CD4-positive, alpha-beta T cell (primary cell): ENCODE results near the gene RNF175. TPM values are rescaled to one million over a fixed set of nuclear protein-coding genes. Genes with fewer than 3 reads are reported as not detected.
"Not testable (repeated sequence)": the region's sequence is repeated elsewhere in the genome, so short reads cannot be mapped to it uniquely, and the experiment has no call there.

Experiments used
- ATAC-seq: fragments of 200-7000 bp; cut with Tn5 transposase; one replicate; pipeline ENCODE4 v1.10.0; 2022; ENCODE audit warnings: mild to moderate bottlenecking; ENCODE audit not compliant: poor library complexity
- CTCF ChIA-PET: fragments of 350-600 bp; sonication (Branson Sonifier 250); formaldehyde crosslinking; loops from one replicate; lab custom pipeline; 2021; ENCODE audit warnings: antibody characterized with exemption, inconsistent platforms; lab: Charles Lee
- POLR2A ChIA-PET: fragments of 350-600 bp; sonication (Branson Sonifier 250); formaldehyde crosslinking; loops from one replicate; lab custom pipeline; 2021; ENCODE audit warnings: antibody characterized with exemption, inconsistent platforms; lab: Charles Lee
- DNase-seq, 14 experiments: peaks; one replicate each; pipeline ENCODE4 v3.0.0-alpha.2; 2013 to 2020; ENCODE audit warnings: mixed read lengths in 2 of 14
- H3K27ac ChIP-seq, 2 donors: one replicate each; pipeline versions ENCODE4 v1.5.1 to v1.7.0; 2013; ENCODE audit warnings: low read length in 2 of 2, low read depth in 1 of 2, mild to moderate bottlenecking in 1 of 2
- H3K27me3 ChIP-seq, 2 experiments: 1 replicate in 1 of 2; 2 replicates in 1 of 2; pipeline versions ENCODE4 v1.6.1 to v1.7.0; 2013; ENCODE audit warnings: low read length in 2 of 2, control low read depth in 1 of 2, mild to moderate bottlenecking in 1 of 2, moderate library complexity in 1 of 2; ENCODE audit not compliant: insufficient read depth in 2 of 2, control insufficient read depth in 1 of 2
- H3K36me3 ChIP-seq: one replicate; pipeline ENCODE4 v1.6.1; 2013; ENCODE audit warnings: low read length, control low read depth; ENCODE audit not compliant: insufficient read depth
- H3K4me1 ChIP-seq: one replicate; pipeline ENCODE4 v1.6.1; 2013; ENCODE audit warnings: low read length, control low read depth; ENCODE audit not compliant: insufficient read depth
- H3K4me3 ChIP-seq: one replicate; pipeline ENCODE4 v1.5.1; 2013; ENCODE audit warnings: mild to moderate bottlenecking, low read length, moderate library complexity
- H3K9me3 ChIP-seq, 2 experiments: 1 replicate in 1 of 2; 2 replicates in 1 of 2; pipeline versions ENCODE4 v1.6.1 to v1.7.0; 2013; ENCODE audit warnings: low read length in 2 of 2, mild to moderate bottlenecking in 2 of 2, control low read depth in 1 of 2, moderate library complexity in 1 of 2; ENCODE audit not compliant: control insufficient read depth in 1 of 2, insufficient read depth in 1 of 2
- H3K27ac Mint-ChIP-seq: one replicate; pipeline ENCODE4 v1.8.0; 2020; ENCODE audit warnings: mixed read lengths
- H3K27me3 Mint-ChIP-seq: one replicate; pipeline ENCODE4 v1.8.0; 2021; ENCODE audit warnings: mixed read lengths
- H3K36me3 Mint-ChIP-seq: one replicate; pipeline ENCODE4 v1.8.0; 2021; ENCODE audit warnings: low read depth, mixed read lengths
- H3K4me1 Mint-ChIP-seq: one replicate; pipeline ENCODE4 v1.8.0; 2021; ENCODE audit warnings: low read depth, mixed read lengths
- H3K4me3 Mint-ChIP-seq: one replicate; pipeline ENCODE4 v1.8.0; 2020; ENCODE audit warnings: mild to moderate bottlenecking, mixed read lengths
- H3K9me3 Mint-ChIP-seq: one replicate; pipeline ENCODE4 v1.8.0; 2020; ENCODE audit warnings: mixed read lengths
- CTCF ChIP-seq: fragments of 200-600 bp; IDR thresholded peaks from one replicate; pipeline ENCODE4 v1.8.0; 2022; ENCODE audit warnings: antibody characterized with exemption, mild to moderate bottlenecking
- intact Hi-C, 2 experiments: fragments of 100-400 bp; cut with DNase I in 1 of 2; cut with micrococcal nuclease in 1 of 2; formaldehyde crosslinking; loops; one replicate each; pipeline versions ENCODE4 v1.15.1 to v1.9.0; 2023 to 2025; cut with DNase I, micrococcal nuclease
- total RNA-seq, 174 experiments: library from RNA in 2 of 174; stranded (reverse) in 2 of 174; gene quantifications; one replicate each; pipeline ENCODE4 v1.2.3 and lab custom pipeline; 2021 to 2026

Gene RNF175
- total RNA-seq, 2 experiments from 2014 or later: 1.4 to 1.8 TPM

GRCh38 chr4:153676486-153676885, 83.3 kb downstream of the RNF175 start:
- peaks cover 13% of the 10 kb centered on the region for H3K9me3 Mint-ChIP-seq
- ChIA-PET POLR2A (no interaction called here), CTCF (no interaction called here)
- no peaks in the 10 kb centered on the region for H3K27me3 ChIP-seq
- H3K4me3 ChIP-seq: no peak overlapping the region
- H3K4me3 Mint-ChIP-seq: no peak overlapping the region
- no peaks in the 10 kb centered on the region for H3K4me1 Mint-ChIP-seq
- no peak for DNase-seq
- no peaks in the 10 kb centered on the region for H3K36me3 ChIP-seq
- H3K27me3 Mint-ChIP-seq: peaks cover 7% of the 10 kb centered on the region
- H3K27ac Mint-ChIP-seq: no peak overlapping the region
- peaks cover 5 to 29% of the 10 kb centered on the region in 2 experiments for H3K9me3 ChIP-seq
- no peak for TF ChIP-seq CTCF
- H3K4me1 ChIP-seq: no peaks in the 10 kb centered on the region
- intact Hi-C loops: no loop called here
- ATAC-seq: no peak
- H3K36me3 Mint-ChIP-seq: no peaks in the 10 kb centered on the region
- H3K27ac ChIP-seq: no peak overlapping the region

GRCh38 chr4:153669838-153670237, 90.0 kb downstream of the RNF175 start:
- intact Hi-C loops: no loop called here
- ChIA-PET POLR2A (no interaction called here), CTCF (interaction anchor here (1.1 kb wide), 1 partner anchor 51 kb away, joined by 3 read pairs; no protein-coding TSS in a partner anchor)
- ATAC-seq: no peak
- Histone ChIP-seq H3K27ac (no peak overlapping the region), H3K36me3 (no peaks in the 10 kb centered on the region), H3K4me3 (no peak overlapping the region), H3K4me1 (no peaks in the 10 kb centered on the region), H3K9me3 (peaks cover 0 to 11% of the 10 kb centered on the region in 2 experiments), H3K27me3 (peaks cover 0 to 5% of the 10 kb centered on the region in 2 experiments)
- Mint-ChIP-seq H3K27ac (no peak overlapping the region), H3K4me3 (no peak overlapping the region), H3K36me3 (no peaks in the 10 kb centered on the region), H3K9me3 (peaks cover 6% of the 10 kb centered on the region), H3K4me1 (no peaks in the 10 kb centered on the region), H3K27me3 (peaks cover 14% of the 10 kb centered on the region)
- TF ChIP-seq CTCF: no peak
- no peak for DNase-seq

DNA sequence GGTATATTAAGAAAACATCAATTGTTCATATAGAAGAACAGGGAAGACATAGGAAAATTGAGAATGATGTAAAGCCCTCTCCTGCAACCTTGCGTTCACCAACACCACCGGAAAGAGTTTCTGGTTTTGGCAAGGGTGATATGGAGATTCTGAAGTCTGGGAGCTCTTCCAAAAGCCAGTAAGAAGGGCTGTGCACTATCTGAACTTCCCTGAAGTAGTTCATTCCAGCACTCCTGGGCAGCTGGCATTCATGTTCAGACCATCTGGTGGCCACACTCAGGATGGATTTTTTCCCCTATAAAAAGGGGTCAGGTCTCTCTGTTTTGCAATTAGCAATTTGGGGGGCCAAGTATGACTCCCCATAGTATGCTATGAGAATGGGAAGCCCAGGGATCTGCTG, 91.2 kb downstream of the RNF175 start:
- TF ChIP-seq CTCF: no peak
- CTCF ChIA-PET: no interaction called here
- H3K36me3 Mint-ChIP-seq: no peaks in the 10 kb centered on the region

DNA sequence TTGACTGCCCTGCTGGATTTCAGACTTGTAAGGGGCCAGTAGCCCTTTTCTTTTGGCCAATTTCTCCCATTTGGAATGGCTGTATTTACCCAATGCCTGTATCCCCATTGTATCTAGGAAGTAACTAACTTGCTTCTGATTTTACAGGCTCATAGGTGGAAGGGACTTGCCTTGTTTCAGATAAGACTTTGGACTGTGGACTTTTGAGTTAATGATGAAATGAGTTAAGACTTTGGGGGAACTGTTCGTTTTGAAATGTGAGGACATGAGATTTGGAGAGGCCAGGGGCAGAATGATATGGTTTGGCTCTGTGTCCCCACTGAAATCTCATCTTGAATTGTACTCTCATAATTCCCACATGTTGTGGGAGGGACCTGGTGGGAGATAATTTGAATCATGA, 93.3 kb downstream of the RNF175 start:
- H3K27ac ChIP-seq, H3K4me1 Mint-ChIP-seq, CTCF ChIA-PET, POLR2A ChIA-PET, H3K4me3 Mint-ChIP-seq, H3K27ac Mint-ChIP-seq, intact Hi-C loops, H3K4me3 ChIP-seq, H3K9me3 ChIP-seq, H3K36me3 Mint-ChIP-seq, DNase-seq, H3K4me1 ChIP-seq, H3K36me3 ChIP-seq, H3K9me3 Mint-ChIP-seq, H3K27me3 ChIP-seq, ATAC-seq: not testable (repeated sequence)
- peaks cover 14% of the 10 kb centered on the region for H3K27me3 Mint-ChIP-seq

More for the DNA sequence above, 91.2 kb downstream of the RNF175 start:
- no peaks in the 10 kb centered on the region for H3K9me3 ChIP-seq
- H3K4me3 ChIP-seq: no peak overlapping the region
- Mint-ChIP-seq H3K4me3 (no peak overlapping the region), H3K9me3 (no peaks in the 10 kb centered on the region), H3K27me3 (peaks cover 14% of the 10 kb centered on the region), H3K4me1 (no peaks in the 10 kb centered on the region), H3K27ac (no peak overlapping the region)
- DNase-seq (no peak), ATAC-seq (no peak)
- no peaks in the 10 kb centered on the region for H3K36me3 ChIP-seq
- H3K27me3 ChIP-seq: peaks cover 0 to 5% of the 10 kb centered on the region in 2 experiments
- intact Hi-C loops: no loop called here
- no peak overlapping the region for H3K27ac ChIP-seq
- POLR2A ChIA-PET: no interaction called here
- H3K4me1 ChIP-seq: no peaks in the 10 kb centered on the region
